GM12872 (cell line): ENCODE data around the gene SPO11.
A peak's percentile ranks its signal among the peaks of the same experiment; 100 is the strongest.

Source experiments
- TF ChIP-seq, protein P1 (sequence below): IDR thresholded peaks from 3 replicates; pipeline ENCODE4 v1.5.1; 2011; ENCODE audit warnings: low read depth, mild to moderate bottlenecking, low read length, moderate library complexity; ENCODE audit not compliant: insufficient read depth

SPO11 gene

DNA sequence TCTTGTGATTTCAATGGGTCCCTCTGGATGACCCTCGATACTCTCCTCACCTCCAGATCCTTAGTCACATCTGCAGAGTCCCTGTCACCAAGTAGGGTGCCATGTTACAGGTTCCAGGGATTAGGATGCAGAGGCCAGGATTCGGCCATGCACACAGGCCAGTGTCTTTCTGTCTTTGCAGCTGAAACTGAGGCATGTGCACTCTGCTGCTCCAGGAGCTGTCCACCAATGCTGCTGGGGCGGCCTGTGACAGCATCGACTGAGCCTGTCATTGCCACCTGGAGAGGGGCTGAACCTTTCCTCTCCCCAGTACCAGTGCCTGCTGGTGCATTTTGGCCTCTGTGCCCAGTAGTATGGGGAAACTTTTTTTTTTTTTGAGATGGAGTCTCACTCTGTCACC lies 57.2 kb downstream of the SPO11 start:
- TF ChIP-seq, protein P1, sequence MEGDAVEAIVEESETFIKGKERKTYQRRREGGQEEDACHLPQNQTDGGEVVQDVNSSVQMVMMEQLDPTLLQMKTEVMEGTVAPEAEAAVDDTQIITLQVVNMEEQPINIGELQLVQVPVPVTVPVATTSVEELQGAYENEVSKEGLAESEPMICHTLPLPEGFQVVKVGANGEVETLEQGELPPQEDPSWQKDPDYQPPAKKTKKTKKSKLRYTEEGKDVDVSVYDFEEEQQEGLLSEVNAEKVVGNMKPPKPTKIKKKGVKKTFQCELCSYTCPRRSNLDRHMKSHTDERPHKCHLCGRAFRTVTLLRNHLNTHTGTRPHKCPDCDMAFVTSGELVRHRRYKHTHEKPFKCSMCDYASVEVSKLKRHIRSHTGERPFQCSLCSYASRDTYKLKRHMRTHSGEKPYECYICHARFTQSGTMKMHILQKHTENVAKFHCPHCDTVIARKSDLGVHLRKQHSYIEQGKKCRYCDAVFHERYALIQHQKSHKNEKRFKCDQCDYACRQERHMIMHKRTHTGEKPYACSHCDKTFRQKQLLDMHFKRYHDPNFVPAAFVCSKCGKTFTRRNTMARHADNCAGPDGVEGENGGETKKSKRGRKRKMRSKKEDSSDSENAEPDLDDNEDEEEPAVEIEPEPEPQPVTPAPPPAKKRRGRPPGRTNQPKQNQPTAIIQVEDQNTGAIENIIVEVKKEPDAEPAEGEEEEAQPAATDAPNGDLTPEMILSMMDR: no peak

DNA sequence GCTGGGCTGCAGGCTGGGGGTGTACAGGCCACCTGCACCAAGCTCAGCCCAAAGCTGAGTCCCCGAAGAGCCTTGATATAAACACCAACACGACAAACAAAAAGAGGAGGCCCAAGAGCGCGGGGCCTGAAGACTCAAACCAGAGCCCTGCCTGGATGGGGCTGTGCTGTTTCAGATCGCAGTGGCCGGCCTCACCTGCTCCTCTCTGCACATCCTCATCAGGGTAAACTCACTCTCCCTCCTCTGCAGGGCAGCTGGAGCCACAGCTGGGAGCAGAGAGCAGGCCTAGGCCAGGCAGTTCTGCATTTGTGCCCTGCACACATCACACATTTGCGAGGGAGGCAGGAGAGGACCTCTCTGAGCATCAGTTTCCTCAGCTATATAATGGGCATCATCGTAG lies 57.9 kb downstream of the SPO11 start:
- TF ChIP-seq, protein P1: no peak

DNA sequence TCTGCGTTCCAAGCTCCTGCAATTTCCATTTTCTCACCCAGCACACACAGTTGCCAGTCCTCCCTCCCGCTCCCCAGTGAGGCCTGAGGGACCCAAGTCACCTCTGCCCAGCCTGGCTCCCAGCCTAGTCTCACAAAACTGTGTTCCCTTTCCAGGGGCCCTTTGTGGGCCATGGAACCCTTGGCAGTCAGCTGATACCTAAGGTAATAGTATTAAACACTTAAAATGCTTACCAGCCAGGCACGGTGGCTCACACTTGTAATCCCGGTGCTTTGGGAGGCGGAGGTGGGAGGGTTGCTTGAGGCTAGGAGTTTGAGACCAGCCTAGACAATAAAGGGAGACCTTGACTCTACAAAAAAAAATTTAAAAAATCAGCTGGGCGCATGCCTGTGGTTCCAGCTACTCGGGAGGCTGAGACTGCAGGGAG lies 58.4 kb downstream of the SPO11 start:
- TF ChIP-seq, protein P1: no peak

DNA sequence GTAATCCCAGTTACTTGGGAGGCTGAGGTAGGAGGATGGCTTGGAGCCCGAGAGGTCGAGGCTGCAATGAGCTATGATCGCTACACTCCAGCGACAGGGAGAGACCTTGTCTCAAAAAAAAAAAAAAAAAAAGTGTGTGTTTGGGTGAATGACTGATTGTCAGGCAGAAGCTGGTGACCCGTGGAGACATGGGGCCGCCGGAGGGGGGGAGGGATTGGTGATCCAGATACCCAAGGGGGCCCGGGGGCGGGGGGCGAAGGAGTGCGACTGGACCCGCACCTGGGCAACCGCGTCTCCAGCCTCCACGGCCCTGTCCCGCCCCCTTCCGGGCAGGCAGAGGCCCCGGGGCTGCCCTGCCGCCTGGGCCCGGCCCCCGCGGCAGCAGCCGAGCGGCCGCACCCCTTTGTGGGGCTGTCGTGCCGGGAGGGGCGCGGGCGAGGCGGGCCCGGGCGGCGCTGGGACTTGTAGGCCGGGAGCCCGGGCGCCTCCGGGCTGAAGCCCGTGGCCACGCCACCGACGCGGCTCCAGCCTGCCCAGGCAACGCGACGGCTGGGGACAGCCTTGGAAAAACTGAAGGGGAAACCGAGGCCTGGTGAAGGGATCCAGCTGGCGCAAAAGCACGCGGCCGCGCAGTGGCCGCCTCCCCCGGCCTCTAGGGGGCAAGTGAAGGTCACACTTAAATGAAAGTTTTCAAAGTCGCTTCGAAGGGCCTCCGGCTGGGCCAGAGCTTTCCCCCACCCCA lies 59.5 kb downstream of the SPO11 start:
- TF ChIP-seq, protein P1: peak; percentile 71

DNA sequence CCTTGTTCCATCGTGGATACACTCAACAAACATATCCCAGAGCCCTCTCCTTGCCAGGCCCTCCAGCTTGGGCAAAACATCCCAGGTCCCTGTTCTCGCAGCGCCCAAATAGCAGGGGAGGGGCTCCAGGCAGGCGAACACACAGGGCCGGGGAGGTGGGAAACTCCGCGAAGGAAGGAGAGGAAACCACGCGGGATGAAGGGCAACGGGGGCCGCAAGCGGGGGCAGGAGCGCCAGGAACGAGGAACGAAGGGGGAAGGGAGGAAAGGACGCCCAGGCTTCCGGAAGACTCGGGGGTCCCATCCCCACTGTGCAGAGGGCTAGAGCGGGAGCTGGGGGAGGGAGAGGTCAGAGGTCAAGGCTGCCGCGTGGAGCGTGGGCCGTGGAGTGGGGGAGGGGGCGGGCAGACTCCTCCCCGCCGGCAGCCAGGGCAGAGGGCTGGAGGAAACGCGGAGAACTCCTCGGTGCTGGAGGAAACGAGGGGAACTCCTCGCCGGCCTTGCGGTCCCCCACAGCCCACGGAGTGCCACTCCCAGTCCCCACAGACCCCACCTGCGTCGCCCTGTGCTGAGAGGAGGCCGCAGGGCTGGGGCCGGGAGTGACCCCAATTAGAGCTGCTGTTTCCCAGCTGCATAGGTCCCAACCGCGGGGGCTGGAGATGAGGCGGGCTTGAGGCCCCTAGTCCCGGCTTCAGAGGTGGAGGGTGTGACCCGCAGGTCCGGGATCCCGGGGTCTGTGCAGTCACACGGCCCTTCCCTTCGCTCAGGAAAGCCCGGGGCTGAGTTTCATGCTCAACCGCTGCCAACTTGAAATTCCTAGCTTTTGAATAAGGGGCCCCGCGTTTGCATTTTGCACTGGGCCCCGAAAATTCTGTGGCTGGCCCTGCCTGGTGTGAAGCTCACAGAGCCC lies 60.3 kb downstream of the SPO11 start:
- TF ChIP-seq, protein P1: no peak

DNA sequence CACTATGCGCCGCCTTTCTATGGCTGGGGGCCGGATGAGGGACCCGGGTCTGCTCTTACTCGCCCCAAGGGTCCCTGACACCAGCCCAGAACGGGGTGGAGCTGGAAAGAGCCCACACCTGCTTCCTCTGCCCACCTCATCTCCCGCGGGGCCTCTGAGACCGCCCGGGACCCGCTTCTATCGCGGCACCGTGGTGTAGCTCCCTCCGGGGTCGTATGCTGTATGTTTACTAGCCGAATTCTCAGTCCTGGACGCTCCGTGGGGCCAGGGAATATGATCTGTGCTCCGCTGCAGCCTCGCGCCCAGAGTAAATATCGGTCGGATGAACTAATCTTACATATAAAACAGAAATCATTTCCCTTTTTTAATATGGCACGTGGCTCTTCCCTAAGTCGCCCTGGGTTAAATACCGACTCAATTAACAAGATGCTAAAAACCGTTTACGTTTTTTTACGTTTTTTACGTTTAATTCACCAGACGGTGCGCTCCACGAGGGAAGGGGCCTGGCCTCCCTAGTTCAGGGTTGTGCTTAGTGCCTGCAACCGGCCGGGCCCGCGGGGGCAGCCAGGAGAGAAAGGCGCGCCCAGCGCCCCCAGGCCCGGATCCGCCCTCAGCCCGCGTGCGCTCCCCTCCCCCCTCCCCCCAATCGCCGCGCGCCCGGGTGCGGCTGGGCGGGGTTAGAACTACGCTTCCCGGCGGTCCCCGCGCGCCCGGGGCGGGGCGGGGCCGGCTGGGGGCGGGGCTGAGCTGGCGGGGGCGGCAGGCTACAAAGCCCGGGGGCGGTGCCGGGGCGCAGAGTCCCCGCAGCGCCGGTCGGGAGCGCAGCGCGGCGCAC lies 61.2 kb downstream of the SPO11 start, which contains the start of gene RBM38:
TSS of gene RBM38 (plus strand) at position 793 of the 835 bp plus-strand sequence. CDS start 186 bp downstream, outside the sequence.
- TF ChIP-seq, protein P1: no peak
